Right cardiac atrium (tissue), 5 donors: Measurements from ENCODE around the gene RFPL2. TPM values are rescaled to one million over a fixed set of nuclear protein-coding genes. Genes with fewer than 3 reads are reported as not detected.

Source experiments
- polyA plus RNA-seq: library from polyadenylated mRNA; stranded (reverse); fragments of 200-250 nt; gene quantifications from one replicate; pipeline ENCODE4 v1.2.3, GENCODE V29; 2013
- total RNA-seq, 4 donors: library from RNA; stranded (reverse); fragmentation: NEBNext Ultra II Directional; extraction: Animal tissue kit (Norgen Biotek cat#: 25700); gene quantifications; one replicate each; pipeline ENCODE4 v1.2.1, GENCODE V29; 2021
- donor health status: healthy with polysubstance abuse.
- donor health status: DM: no; HTN: yes; CAD: no.
- donor health status: DM: no; HTN: no; CAD: no.
- donor health status: DM: no; HTN: yes; CAD: no; lungs with severe emphysema.
- donor health status: DM: yes; HTN: yes; CAD: no.

Gene RFPL2
- total and polyA plus RNA-seq, 5 donors: not detected

Other genes with a start within 250 kb of the RFPL2 start
- gene SLC5A1, start 161.8 kb downstream of the RFPL2 start, total RNA-seq: 10 to 100 TPM; 52.7 to 98.2 (median 86.3) TPM
- gene SLC5A1, start 161.8 kb downstream of the RFPL2 start, polyA plus RNA-seq: 49.5 TPM
- gene C22orf42, start 45.8 kb downstream of the RFPL2 start, total RNA-seq: not detected
- not detected for gene C22orf42, start 45.8 kb downstream of the RFPL2 start, polyA plus RNA-seq
- 1 to 10 TPM in 1 of 4 donors, under 1 TPM in 2, not detected in 1; 0.31 to 1.0 (median 0.32) TPM for gene SLC5A4, start 50.3 kb upstream of the RFPL2 start, total RNA-seq
- 0.36 TPM for gene SLC5A4, start 50.3 kb upstream of the RFPL2 start, polyA plus RNA-seq
- not detected for gene RFPL3, start 152.8 kb upstream of the RFPL2 start, total RNA-seq
- gene RFPL3, start 152.8 kb upstream of the RFPL2 start, polyA plus RNA-seq: not detected
- gene RTCB, start 207.2 kb upstream of the RFPL2 start, total RNA-seq: 10 to 100 TPM; 47.3 to 50.2 (median 48.4) TPM
- 35.2 TPM for gene RTCB, start 207.2 kb upstream of the RFPL2 start, polyA plus RNA-seq